H1 (cell line): ENCODE data around the gene AGFG1. TPM values are rescaled to one million over a fixed set of nuclear protein-coding genes. Genes with fewer than 3 reads are reported as not detected.

ENCODE experiments used
- CTCF ChIA-PET: fragments of 300-600 bp; sonication (Branson Sonifier 250); formaldehyde crosslinking; loops from one replicate; lab custom pipeline; 2021; ENCODE audit not compliant: partially characterized antibody; lab: Charles Lee
- POLR2A ChIA-PET: fragments of 300-600 bp; sonication (Branson Sonifier 250); formaldehyde crosslinking; loops from one replicate; lab custom pipeline; 2021; ENCODE audit warnings: inconsistent platforms; ENCODE audit not compliant: partially characterized antibody; lab: Charles Lee
- DNase-seq, 2 experiments: peaks; one replicate each; pipeline versions ENCODE4 v3.0.0 to v3.0.0-alpha.2; 2010 to 2022; ENCODE audit warnings: low spot score in 2 of 2, low read depth in 1 of 2, mixed read lengths in 1 of 2
- FAIRE-seq: peaks from 2 replicates; lab custom pipeline; 2011; peaks lifted over from hg19 to GRCh38; lab: Jason Lieb, UNC
- H2AFZ ChIP-seq: 2 replicates; pipeline ENCODE4 v1.8.1; 2012; ENCODE audit warnings: low read length, inconsistent platforms
- H2AK5ac ChIP-seq: 2 replicates; pipeline ENCODE4 v1.6.1; 2013; ENCODE audit warnings: low read depth, low read length
- H2BK120ac ChIP-seq: replicated peaks from 2 replicates; pipeline ENCODE3; 2013; ENCODE audit warnings: low read depth, low read length, inconsistent platforms
- H2BK12ac ChIP-seq: 2 replicates; pipeline ENCODE4 v1.6.1; 2013; ENCODE audit warnings: low read depth, low read length
- H2BK15ac ChIP-seq: 2 replicates; pipeline ENCODE4 v1.6.1; 2013; ENCODE audit warnings: low read length
- H2BK20ac ChIP-seq: 2 replicates; pipeline ENCODE4 v1.6.1; 2013; ENCODE audit warnings: low read length
- H2BK5ac ChIP-seq: 2 replicates; pipeline ENCODE4 v1.6.1; 2013; ENCODE audit warnings: low read depth, low read length
- H3K14ac ChIP-seq: 2 replicates; pipeline ENCODE4 v1.6.1; 2013; ENCODE audit warnings: inconsistent platforms; ENCODE audit not compliant: insufficient read length
- H3K18ac ChIP-seq: 2 replicates; pipeline ENCODE4 v1.6.1; 2013; ENCODE audit warnings: low read length; ENCODE audit errors: extremely low read depth
- H3K23ac ChIP-seq: 2 replicates; pipeline ENCODE4 v1.6.1; 2013; ENCODE audit warnings: inconsistent platforms; ENCODE audit not compliant: insufficient read length
- H3K23me2 ChIP-seq: 2 replicates; pipeline ENCODE4 v1.6.1; 2013; ENCODE audit warnings: low read depth, low read length
- H3K27ac ChIP-seq: 2 replicates; pipeline ENCODE4 v1.6.1; 2011; ENCODE audit warnings: low read depth, low read length, inconsistent platforms
- H3K27me3 ChIP-seq, 4 experiments: replicated peaks in 1 of 4; 1 replicate in 1 of 4; 2 replicates in 3 of 4; pipeline versions ENCODE4 v1.6.1 to v1.8.1; 2011 to 2013; ENCODE audit warnings: low read length in 3 of 4, mild to moderate bottlenecking in 3 of 4, inconsistent platforms in 2 of 4, mixed read lengths in 2 of 4, moderate library complexity in 1 of 4; ENCODE audit not compliant: control insufficient read depth in 3 of 4, insufficient read depth in 3 of 4; ENCODE audit errors: extremely low read depth in 1 of 4
- H3K36me3 ChIP-seq, 4 experiments: 2 replicates each; pipeline versions ENCODE4 v1.6.1 to v1.8.1; 2011 to 2013; ENCODE audit warnings: mild to moderate bottlenecking in 4 of 4, low read length in 3 of 4, moderate library complexity in 2 of 4, control low read depth in 1 of 4, inconsistent platforms in 1 of 4; ENCODE audit not compliant: insufficient read depth in 4 of 4, control insufficient read depth in 2 of 4
- H3K4ac ChIP-seq: replicated peaks from 2 replicates; pipeline ENCODE3; 2013; ENCODE audit warnings: low read length, low read depth, mixed read lengths, inconsistent platforms; ENCODE audit not compliant: insufficient read length
- H3K4me1 ChIP-seq, 4 experiments: replicated peaks in 1 of 4; 1 replicate in 1 of 4; 2 replicates in 3 of 4; pipeline versions ENCODE4 v1.6.1 to v1.8.1; 2011 to 2013; ENCODE audit warnings: low read length in 3 of 4, inconsistent platforms in 2 of 4, mixed read lengths in 1 of 4; ENCODE audit not compliant: insufficient read depth in 4 of 4, control insufficient read depth in 3 of 4
- H3K4me2 ChIP-seq, 2 experiments: 2 replicates each; pipeline versions ENCODE4 v1.6.1 to v1.8.1; 2011 to 2013; ENCODE audit warnings: low read depth in 2 of 2, low read length in 2 of 2, control low read depth in 1 of 2, inconsistent platforms in 1 of 2, mild to moderate bottlenecking in 1 of 2; ENCODE audit not compliant: insufficient read depth in 1 of 2
- H3K4me3 ChIP-seq, 4 experiments: fragments of 200-600, 300-600 bp in 1 of 4; sonication (generic), shearing (Covaris generic), sonication (Bioruptor Twin) in 1 of 4; 2 replicates each; pipeline versions ENCODE4 v1.5.1 to v1.8.1; 2011 to 2016; ENCODE audit warnings: low read length in 4 of 4, low read depth in 3 of 4, control low read depth in 2 of 4, inconsistent platforms in 2 of 4, mild to moderate bottlenecking in 2 of 4, mixed read lengths in 1 of 4, moderate library complexity in 1 of 4; ENCODE audit not compliant: insufficient read depth in 2 of 4; ENCODE audit errors: extremely low read depth in 1 of 4
- H3K56ac ChIP-seq: replicated peaks from 2 replicates; pipeline ENCODE3; 2013; ENCODE audit warnings: low read depth, mild to moderate bottlenecking, mixed read lengths, low read length, inconsistent platforms; ENCODE audit not compliant: insufficient read length
- H3K79me1 ChIP-seq: 2 replicates; pipeline ENCODE4 v1.6.1; 2013; ENCODE audit warnings: low read depth, low read length, control low read depth
- H3K79me2 ChIP-seq, 2 experiments: 2 replicates each; pipeline versions ENCODE4 v1.6.1 to v1.8.1; 2012 to 2013; ENCODE audit warnings: low read length in 2 of 2, mild to moderate bottlenecking in 2 of 2, inconsistent platforms in 1 of 2; ENCODE audit not compliant: insufficient read depth in 2 of 2, control insufficient read depth in 1 of 2
- H3K9ac ChIP-seq, 4 experiments: replicated peaks in 1 of 4; 1 replicate in 1 of 4; 2 replicates in 3 of 4; pipeline versions ENCODE4 v1.6.1 to v1.8.1; 2011 to 2013; ENCODE audit warnings: low read depth in 3 of 4, low read length in 3 of 4, control low read depth in 2 of 4, mild to moderate bottlenecking in 2 of 4, moderate library complexity in 2 of 4, inconsistent platforms in 1 of 4; ENCODE audit errors: extremely low read depth in 1 of 4
- H3K9me3 ChIP-seq, 2 experiments: 2 replicates each; pipeline versions ENCODE4 v1.6.1 to v1.8.1; 2012 to 2013; ENCODE audit warnings: mild to moderate bottlenecking in 2 of 2, moderate library complexity in 2 of 2, control low read depth in 1 of 2, inconsistent platforms in 1 of 2, low read depth in 1 of 2, low read length in 1 of 2, mixed read lengths in 1 of 2; ENCODE audit not compliant: insufficient read depth in 2 of 2
- H4K20me1 ChIP-seq, 2 experiments: replicated peaks in 1 of 2; 2 replicates each; pipeline versions ENCODE3 to v1.8.1; 2011 to 2013; ENCODE audit warnings: inconsistent platforms in 2 of 2, low read length in 2 of 2, mild to moderate bottlenecking in 1 of 2; ENCODE audit not compliant: insufficient read depth in 2 of 2, control insufficient read depth in 1 of 2
- H4K5ac ChIP-seq: 2 replicates; pipeline ENCODE4 v1.6.1; 2013; ENCODE audit warnings: low read length, low read depth, mixed read lengths, inconsistent platforms; ENCODE audit not compliant: insufficient read length
- H4K8ac ChIP-seq: 2 replicates; pipeline ENCODE4 v1.8.0; 2013; ENCODE audit warnings: mild to moderate bottlenecking, moderate library complexity, low read length, inconsistent platforms; ENCODE audit not compliant: insufficient read depth; ENCODE audit errors: extremely low read depth
- H4K91ac ChIP-seq: replicated peaks from 2 replicates; pipeline ENCODE3; 2013; ENCODE audit warnings: low read length, mixed read lengths, inconsistent platforms; ENCODE audit not compliant: insufficient read length
- KDM5A ChIP-seq: fragments of 200-600 bp; IDR thresholded peaks from 2 replicates; pipeline ENCODE4 v1.7.1; 2012; ENCODE audit warnings: mild to moderate bottlenecking, low read length, inconsistent platforms, mixed read lengths
- NANOG ChIP-seq: IDR thresholded peaks from 2 replicates; pipeline ENCODE4 v1.6.1; 2011; ENCODE audit warnings: low read length, low read depth, mild to moderate bottlenecking, inconsistent platforms; ENCODE audit not compliant: insufficient read depth, poor library complexity, severe bottlenecking
- RXRA ChIP-seq: IDR thresholded peaks from 2 replicates; pipeline ENCODE4 v1.6.1; 2011; ENCODE audit warnings: low read depth, mild to moderate bottlenecking, low read length, moderate library complexity; ENCODE audit not compliant: insufficient read depth
- SUZ12 ChIP-seq: fragments of 200-600 bp; sonication (generic); IDR thresholded peaks from 2 replicates; pipeline ENCODE4 v1.6.1; 2012; ENCODE audit warnings: mild to moderate bottlenecking, inconsistent platforms, low read length, moderate library complexity, mixed read lengths
- TCF12 ChIP-seq: IDR thresholded peaks from 2 replicates; pipeline ENCODE4 v1.6.1; 2011; ENCODE audit warnings: low read depth, mild to moderate bottlenecking, low read length
- WGBS, 2 experiments: shearing (Covaris generic) in 1 of 2; methylation state at CpG; one replicate each; pipeline versions ENCODE4 v1.1.6 to v1.1.7; 2013 to 2015; ENCODE audit warnings: low lambda C conversion rate in 2 of 2, mixed read lengths in 2 of 2, inconsistent platforms in 1 of 2, low coverage in 1 of 2, missing lambda C conversion rate in 1 of 2; ENCODE audit not compliant: insufficient replicate concordance in 2 of 2, insufficient coverage in 1 of 2, insufficient read length in 1 of 2; ENCODE audit errors: extremely low coverage in 1 of 2, missing lambda C conversion rate in 1 of 2; 5-methylcytosine and 5-hydroxymethylcytosine counted together
- polyA plus RNA-seq, 7 experiments: library from polyadenylated mRNA; depleted of rRNA in 3 of 7; stranded (reverse) in 5 of 7; unstranded in 2 of 7; fragments of >200 nt in 5 of 7; fragments of 200-250 nt in 2 of 7; gene quantifications; 1 replicate in 5 of 7; 2 replicates in 1 of 7; 4 replicates in 1 of 7; pipeline versions ENCODE4 v1.2.1 to v1.2.3, GENCODE V29; 2011 to 2013; ENCODE audit warnings: missing spikeins in 2 of 7, mixed read lengths in 2 of 7
- total RNA-seq: library from RNA; stranded (reverse); fragmentation: NEBNext Ultra II Directional; extraction: Animal tissue kit (Norgen Biotek cat#: 25700); gene quantifications from 2 replicates; pipeline ENCODE4 v1.2.1, GENCODE V29; 2021

The AGFG1 gene
- total and polyA plus RNA-seq, 2 of the 8 experiments (the other 6 are each of a cell fraction or from before 2014, with no cell fraction given), result 102 to 147 TPM

GRCh38 chr2:227428731-227429285, 43.1 kb upstream of the AGFG1 start:
- Histone ChIP-seq H2BK20ac (no peak overlapping the region), H3K4me3 (no peak overlapping the region), H3K9ac (no peak overlapping the region), H4K20me1 (no peaks in the 10 kb centered on the region), H2BK12ac (no peak overlapping the region), H3K9me3 (peaks cover 11 to 19% of the 10 kb centered on the region in 2 experiments), H3K56ac (no peak overlapping the region), H3K27ac (no peak overlapping the region), H2BK120ac (no peak overlapping the region), H3K79me1 (no peaks in the 10 kb centered on the region), H3K4me1 (no peaks in the 10 kb centered on the region), H3K4me2 (no peak overlapping the region), H2AK5ac (no peak overlapping the region), H3K36me3 (peaks cover 0 to 4% (median 0%) of the 10 kb centered on the region in 4 experiments; a peak in 1 of 8 replicates), H4K91ac (no peak overlapping the region), H2AFZ (0 out of 2 replicates have a peak overlapping the region, but pooled peaks have one; percentile 32), H2BK15ac (no peak overlapping the region), H4K5ac (no peak overlapping the region), H3K79me2 (no peaks in the 10 kb centered on the region), H3K23ac (no peak overlapping the region), H3K18ac (no peak overlapping the region), H3K14ac (no peak overlapping the region), H4K8ac (no peak overlapping the region), H3K4ac (no peak overlapping the region), H2BK5ac (no peak overlapping the region), H3K27me3 (no peaks in the 10 kb centered on the region), H3K23me2 (no peaks in the 10 kb centered on the region)
- DNase-seq, result no peak
- POLR2A ChIA-PET, result no interaction called here
- WGBS, 2 experiments, result 88% methylated on average over 8 of the region's 8 CpGs; no CpG with 5 or more reads in 1 of the 2 experiments
- CTCF ChIA-PET, result interaction anchor here (0.5 to 1.0 kb wide), 4 partner anchors 36 to 390 kb away, joined by 3 read pairs; no protein-coding TSS in a partner anchor
- TF ChIP-seq SUZ12 (no peak), NANOG (no peak), RXRA (no peak), TCF12 (no peak), KDM5A (no peak)
- FAIRE-seq, result no peak
